H9 (cell line): ENCODE measurements around the gene EPB41L1. TPM values are rescaled to one million over a fixed set of nuclear protein-coding genes. Genes with fewer than 3 reads are reported as not detected.

Experiments
- DNase-seq: peaks from one replicate; pipeline ENCODE4 v3.0.0-alpha.2; 2017
- H2AFZ ChIP-seq: one replicate; pipeline ENCODE4 v1.6.1; 2013; ENCODE audit warnings: mild to moderate bottlenecking, low read length, control low read depth, moderate library complexity
- H2AK5ac ChIP-seq: 2 replicates; pipeline ENCODE4 v1.6.1; 2013; ENCODE audit warnings: low read length, control low read depth, mixed read lengths; ENCODE audit not compliant: insufficient read length
- H2BK120ac ChIP-seq: one replicate; pipeline ENCODE4 v1.6.1; 2013; ENCODE audit warnings: low read depth, mild to moderate bottlenecking, low read length, control low read depth, inconsistent platforms; ENCODE audit not compliant: poor library complexity, severe bottlenecking
- H2BK12ac ChIP-seq: 2 replicates; pipeline ENCODE4 v1.6.1; 2013; ENCODE audit warnings: low read length, control low read depth, mixed read lengths, low read depth; ENCODE audit not compliant: insufficient read length
- H2BK15ac ChIP-seq: 2 replicates; pipeline ENCODE4 v1.6.1; 2013; ENCODE audit warnings: low read depth, low read length, control low read depth
- H2BK20ac ChIP-seq: one replicate; pipeline ENCODE4 v1.6.1; 2013; ENCODE audit warnings: low read depth, mild to moderate bottlenecking, low read length, control low read depth, inconsistent platforms; ENCODE audit not compliant: poor library complexity, severe bottlenecking
- H2BK5ac ChIP-seq: 2 replicates; pipeline ENCODE4 v1.6.1; 2013; ENCODE audit warnings: low read length, control low read depth, mixed read lengths; ENCODE audit not compliant: insufficient read length
- H3K14ac ChIP-seq: 2 replicates; pipeline ENCODE4 v1.6.1; 2013; ENCODE audit warnings: low read length, control low read depth; ENCODE audit not compliant: insufficient read depth
- H3K18ac ChIP-seq: 2 replicates; pipeline ENCODE4 v1.6.1; 2013; ENCODE audit warnings: low read depth, mild to moderate bottlenecking, mixed read lengths, low read length, control low read depth; ENCODE audit not compliant: insufficient read length
- H3K23ac ChIP-seq: 2 replicates; pipeline ENCODE4 v1.6.1; 2013; ENCODE audit warnings: low read length, control low read depth, mixed read lengths, low read depth; ENCODE audit not compliant: insufficient read length
- H3K23me2 ChIP-seq: 2 replicates; pipeline ENCODE4 v1.6.1; 2013; ENCODE audit warnings: low read depth, mild to moderate bottlenecking, mixed read lengths, low read length, control low read depth; ENCODE audit not compliant: insufficient read length, poor library complexity, severe bottlenecking
- H3K27ac ChIP-seq: 2 replicates; pipeline ENCODE4 v1.5.1; 2013; ENCODE audit warnings: low read length, control low read depth, mixed read lengths, low read depth; ENCODE audit not compliant: insufficient read length
- H3K27me3 ChIP-seq: 2 replicates; pipeline ENCODE4 v1.6.1; 2013; ENCODE audit warnings: low read length, control low read depth, inconsistent platforms; ENCODE audit not compliant: insufficient read depth
- H3K4ac ChIP-seq: 2 replicates; pipeline ENCODE4 v1.6.1; 2013; ENCODE audit warnings: low read depth, mild to moderate bottlenecking, control low read depth, inconsistent platforms, low read length, moderate library complexity
- H3K4me1 ChIP-seq: 2 replicates; pipeline ENCODE4 v1.6.1; 2013; ENCODE audit warnings: low read length, control low read depth, inconsistent platforms; ENCODE audit not compliant: insufficient read depth
- H3K4me2 ChIP-seq: 2 replicates; pipeline ENCODE4 v1.6.1; 2013; ENCODE audit warnings: low read length, control low read depth, mixed read lengths; ENCODE audit not compliant: insufficient read length, insufficient read depth
- H3K56ac ChIP-seq: 2 replicates; pipeline ENCODE4 v1.6.1; 2013; ENCODE audit warnings: low read depth, mild to moderate bottlenecking, mixed read lengths, low read length, control low read depth; ENCODE audit not compliant: insufficient read length
- H3K79me1 ChIP-seq: 2 replicates; pipeline ENCODE4 v1.6.1; 2013; ENCODE audit warnings: low read depth, mild to moderate bottlenecking, moderate library complexity, low read length, control low read depth, inconsistent platforms; ENCODE audit not compliant: insufficient read depth, poor library complexity, severe bottlenecking
- H3K79me2 ChIP-seq: 2 replicates; pipeline ENCODE4 v1.6.1; 2013; ENCODE audit warnings: low read length, control low read depth, inconsistent platforms; ENCODE audit not compliant: insufficient read depth
- H3K9ac ChIP-seq: 2 replicates; pipeline ENCODE4 v1.6.1; 2013; ENCODE audit warnings: low read length, control low read depth, mixed read lengths; ENCODE audit not compliant: insufficient read length; ENCODE audit errors: extremely low read depth
- H3K9me3 ChIP-seq: one replicate; pipeline ENCODE4 v1.6.1; 2013; ENCODE audit warnings: low read depth, low read length, inconsistent platforms; ENCODE audit not compliant: control insufficient read depth
- H3T11ph ChIP-seq: one replicate; pipeline ENCODE4 v1.6.1; 2013; ENCODE audit warnings: mild to moderate bottlenecking, low read length, control low read depth, inconsistent platforms
- H4K20me1 ChIP-seq: one replicate; pipeline ENCODE4 v1.6.1; 2013; ENCODE audit not compliant: control insufficient read depth, insufficient read length, insufficient read depth
- H4K5ac ChIP-seq: 2 replicates; pipeline ENCODE4 v1.6.1; 2013; ENCODE audit warnings: low read depth, mild to moderate bottlenecking, mixed read lengths, low read length, control low read depth; ENCODE audit not compliant: insufficient read length
- H4K8ac ChIP-seq: replicated peaks from 2 replicates; pipeline ENCODE4 v1.6.1; 2013; ENCODE audit warnings: low read length, control low read depth, mixed read lengths, low read depth; ENCODE audit not compliant: insufficient read length
- H4K91ac ChIP-seq: 2 replicates; pipeline ENCODE4 v1.6.1; 2013; ENCODE audit warnings: low read depth, mild to moderate bottlenecking, moderate library complexity, mixed read lengths, low read length, control low read depth; ENCODE audit not compliant: insufficient read length
- H3K27ac Mint-ChIP-seq, 3 experiments: 2 replicates in 2 of 3; 3 replicates in 1 of 3; pipeline ENCODE4 v1.8.0; 2020 to 2021; ENCODE audit warnings: mixed read lengths in 3 of 3, mild to moderate bottlenecking in 1 of 3, moderate library complexity in 1 of 3
- H3K27me3 Mint-ChIP-seq: 2 replicates; pipeline ENCODE4 v1.8.0; 2021; ENCODE audit warnings: low read depth, mild to moderate bottlenecking, moderate library complexity, mixed read lengths
- H3K36me3 Mint-ChIP-seq, 3 experiments: 2 replicates in 2 of 3; 3 replicates in 1 of 3; pipeline ENCODE4 v1.8.0; 2020 to 2021; ENCODE audit warnings: low read depth in 3 of 3, mixed read lengths in 3 of 3; ENCODE audit not compliant: insufficient read depth in 1 of 3
- H3K4me1 Mint-ChIP-seq, 2 experiments: 2 replicates each; pipeline ENCODE4 v1.8.0; 2020; ENCODE audit warnings: mixed read lengths in 2 of 2
- H3K4me3 Mint-ChIP-seq, 2 experiments: 2 replicates in 1 of 2; 3 replicates in 1 of 2; pipeline ENCODE4 v1.8.0; 2020 to 2021; ENCODE audit warnings: mild to moderate bottlenecking in 2 of 2, mixed read lengths in 2 of 2, moderate library complexity in 1 of 2
- H3K9me3 Mint-ChIP-seq, 2 experiments: 2 replicates in 1 of 2; 3 replicates in 1 of 2; pipeline ENCODE4 v1.8.0; 2020; ENCODE audit warnings: mild to moderate bottlenecking in 2 of 2, mixed read lengths in 2 of 2, moderate library complexity in 1 of 2
- WGBS: extraction: QIAGEN DNeasy Blood & Tissue Kit; methylation state at CpG from one replicate; pipeline ENCODE4 v1.1.7; 2013; ENCODE audit warnings: missing lambda C conversion rate, low lambda C conversion rate, mixed read lengths; ENCODE audit not compliant: insufficient read length; ENCODE audit errors: extremely low coverage; 5-methylcytosine and 5-hydroxymethylcytosine counted together
- total RNA-seq: library from RNA; stranded (reverse); gene quantifications from 2 replicates; pipeline ENCODE4 v1.2.1, GENCODE V29; 2021
- TF ChIP-seq, protein P1 (sequence below): fragments of 200-600 bp; sonication (generic); conservative IDR thresholded peaks from 3 replicates; pipeline ENCODE4 v1.8.0; 2021; ENCODE audit warnings: antibody characterized with exemption, mild to moderate bottlenecking

Gene EPB41L1
- total RNA-seq, 1 experiment from 2014 or later = 31.1 TPM

DNA sequence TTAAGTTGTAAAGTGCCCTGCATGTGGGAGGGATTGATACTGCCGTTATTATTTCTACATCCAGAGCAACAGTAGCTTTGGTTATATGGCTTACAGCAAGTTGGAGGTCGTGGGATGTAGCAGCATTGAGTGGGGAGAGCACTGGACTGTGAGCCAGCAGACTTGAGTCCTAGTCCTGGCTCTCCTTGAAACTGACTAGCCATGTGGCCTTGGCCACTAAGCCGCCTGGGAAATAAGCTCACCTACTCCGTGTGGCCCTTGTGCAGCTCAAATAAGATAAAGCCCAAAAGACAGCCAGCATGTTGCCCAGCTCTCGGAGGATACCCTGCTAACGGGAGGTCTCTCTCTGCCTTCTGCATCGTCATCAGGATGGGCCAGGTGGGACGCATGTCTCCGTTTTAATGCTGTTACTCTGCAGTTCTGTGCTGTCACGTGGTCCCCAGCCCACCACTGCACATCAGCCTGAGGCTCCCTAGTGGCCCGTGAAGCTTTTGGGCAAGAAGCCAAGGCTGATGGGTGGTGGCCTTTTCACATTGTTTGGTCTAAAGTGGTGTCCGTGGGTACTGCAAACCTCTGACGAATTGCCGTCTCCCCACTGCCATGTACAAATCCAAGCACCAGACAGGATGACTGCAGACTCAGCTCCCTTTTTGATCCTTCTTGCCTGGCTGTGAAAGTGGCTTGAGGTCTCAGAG, 7.9 kb downstream of the EPB41L1 start:
- no peak overlapping the region for H4K91ac ChIP-seq
- H3K18ac ChIP-seq = no peak overlapping the region
- no peaks in the 10 kb centered on the region for H3K79me2 ChIP-seq
- no peaks in the 10 kb centered on the region for H3K9me3 Mint-ChIP-seq
- no peak overlapping the region for H3K4me3 Mint-ChIP-seq
- H3K4me1 Mint-ChIP-seq = peaks cover 2 to 3% of the 10 kb centered on the region in 2 experiments; a peak in 1 of 4 replicates
- no peak overlapping the region for H4K5ac ChIP-seq
- H3T11ph ChIP-seq = no peak overlapping the region
- no peak overlapping the region for H3K9ac ChIP-seq
- H3K14ac ChIP-seq = no peak overlapping the region; the same call in 1 of the 2 replicates
- H3K27ac Mint-ChIP-seq = no peak overlapping the region; a peak in 1 of 7 replicates
- no peak overlapping the region for H4K8ac ChIP-seq
- DNase-seq = no peak
- no peak overlapping the region for H2BK12ac ChIP-seq
- no peak overlapping the region for H2BK15ac ChIP-seq
- H3K36me3 Mint-ChIP-seq = no peaks in the 10 kb centered on the region
- H3K56ac ChIP-seq = no peak overlapping the region
- H3K4me1 ChIP-seq = no peaks in the 10 kb centered on the region
- no peak overlapping the region for H3K27ac ChIP-seq
- H2AFZ ChIP-seq = no peak overlapping the region
- H3K4ac ChIP-seq = no peak overlapping the region
- no peaks in the 10 kb centered on the region for H3K9me3 ChIP-seq
- H3K27me3 Mint-ChIP-seq = peaks cover 1% of the 10 kb centered on the region
- no peaks in the 10 kb centered on the region for H3K23me2 ChIP-seq
- no peaks in the 10 kb centered on the region; the same call in 1 of the 2 replicates for H3K27me3 ChIP-seq
- no peak overlapping the region for H2BK20ac ChIP-seq
- no peak overlapping the region for H2BK120ac ChIP-seq
- H2AK5ac ChIP-seq = no peak overlapping the region
- no peak overlapping the region for H3K23ac ChIP-seq
- H4K20me1 ChIP-seq = no peaks in the 10 kb centered on the region
- TF ChIP-seq, protein P1, sequence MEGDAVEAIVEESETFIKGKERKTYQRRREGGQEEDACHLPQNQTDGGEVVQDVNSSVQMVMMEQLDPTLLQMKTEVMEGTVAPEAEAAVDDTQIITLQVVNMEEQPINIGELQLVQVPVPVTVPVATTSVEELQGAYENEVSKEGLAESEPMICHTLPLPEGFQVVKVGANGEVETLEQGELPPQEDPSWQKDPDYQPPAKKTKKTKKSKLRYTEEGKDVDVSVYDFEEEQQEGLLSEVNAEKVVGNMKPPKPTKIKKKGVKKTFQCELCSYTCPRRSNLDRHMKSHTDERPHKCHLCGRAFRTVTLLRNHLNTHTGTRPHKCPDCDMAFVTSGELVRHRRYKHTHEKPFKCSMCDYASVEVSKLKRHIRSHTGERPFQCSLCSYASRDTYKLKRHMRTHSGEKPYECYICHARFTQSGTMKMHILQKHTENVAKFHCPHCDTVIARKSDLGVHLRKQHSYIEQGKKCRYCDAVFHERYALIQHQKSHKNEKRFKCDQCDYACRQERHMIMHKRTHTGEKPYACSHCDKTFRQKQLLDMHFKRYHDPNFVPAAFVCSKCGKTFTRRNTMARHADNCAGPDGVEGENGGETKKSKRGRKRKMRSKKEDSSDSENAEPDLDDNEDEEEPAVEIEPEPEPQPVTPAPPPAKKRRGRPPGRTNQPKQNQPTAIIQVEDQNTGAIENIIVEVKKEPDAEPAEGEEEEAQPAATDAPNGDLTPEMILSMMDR = no peak
- no peak overlapping the region for H3K4me2 ChIP-seq
- no peaks in the 10 kb centered on the region for H3K79me1 ChIP-seq
- WGBS = no CpG with 5 or more reads among the region's 14 CpGs
- H2BK5ac ChIP-seq = no peak overlapping the region
